Lower lobe of right lung (tissue), 2 donors: ENCODE results near the gene PDE2A. TPM values are rescaled to one million over a fixed set of nuclear protein-coding genes. Genes with fewer than 3 reads are reported as not detected.

Experiments
- ATAC-seq, 2 donors: fragments of 200-7000 bp; cut with Tn5 transposase; one replicate each; pipeline ENCODE4 v1.9.1; 2020 to 2022; ENCODE audit warnings: mild to moderate bottlenecking in 2 of 2, moderate library complexity in 2 of 2
- DNase-seq: peaks from one replicate; pipeline ENCODE4 v3.0.0-alpha.2; 2020
- H3K27ac ChIP-seq: fragments of 200-600 bp; one replicate; pipeline ENCODE4 v1.8.0; 2022
- H3K27me3 ChIP-seq: fragments of 200-600 bp; one replicate; pipeline ENCODE4 v1.8.0; 2022; ENCODE audit warnings: low read depth
- H3K36me3 ChIP-seq: fragments of 200-600 bp; one replicate; pipeline ENCODE4 v1.8.0; 2022; ENCODE audit warnings: mild to moderate bottlenecking
- H3K4me1 ChIP-seq: fragments of 200-600 bp; one replicate; pipeline ENCODE4 v1.8.0; 2022
- H3K4me3 ChIP-seq: fragments of 200-600 bp; one replicate; pipeline ENCODE4 v1.8.0; 2022; ENCODE audit warnings: mild to moderate bottlenecking
- H3K9me3 ChIP-seq: fragments of 200-600 bp; one replicate; pipeline ENCODE4 v1.8.0; 2022
- intact Hi-C: fragments of 100-400 bp; cut with DNase I; formaldehyde crosslinking; loops from one replicate; pipeline ENCODE4 v1.11.0; 2022
- total RNA-seq: library from RNA; stranded (reverse); fragmentation: NEBNext Ultra II Directional; extraction: Animal tissue kit (Norgen Biotek cat#: 25700); gene quantifications from one replicate; pipeline ENCODE4 v1.2.1, GENCODE V29; 2021
- TF ChIP-seq, protein P1 (sequence below): fragments of 200-600 bp; IDR thresholded peaks from one replicate; pipeline ENCODE4 v1.8.0; 2022; ENCODE audit warnings: antibody characterized with exemption, mild to moderate bottlenecking
- donor health status: DM: no; HTN: yes; CAD: no; lungs with severe emphysema.

PDE2A gene
- total RNA-seq, 1 donor from 2014 or later, result 19.5 TPM

DNA sequence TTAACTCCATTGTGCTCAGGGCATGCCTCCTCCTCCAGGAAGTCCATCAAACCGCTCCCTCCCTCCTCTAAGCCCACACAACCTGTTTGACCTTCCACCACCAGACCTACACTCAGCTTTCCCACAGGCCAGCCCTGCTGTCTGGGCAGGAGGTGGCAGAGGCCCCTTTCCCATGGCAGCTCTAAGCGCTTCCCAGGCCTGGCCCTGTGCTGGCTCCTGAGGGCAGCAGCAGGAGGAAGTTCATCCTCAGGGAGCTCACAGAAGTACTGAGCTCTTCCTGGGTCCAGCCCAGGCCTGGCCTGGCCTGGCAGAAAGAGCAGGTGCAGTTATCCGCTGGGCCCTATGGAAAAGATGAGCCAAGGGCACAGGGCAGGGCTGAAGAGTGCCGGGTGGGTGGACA is 46.6 kb upstream of the PDE2A start:
- peaks cover 46% of the 10 kb centered on the region for H3K36me3 ChIP-seq
- ATAC-seq (no peak), DNase-seq (peak; percentile 46)
- no peaks in the 10 kb centered on the region for H3K9me3 ChIP-seq
- no peaks in the 10 kb centered on the region for H3K27me3 ChIP-seq
- H3K4me1 ChIP-seq, result peaks cover 91% of the 10 kb centered on the region
- H3K27ac ChIP-seq, result peak overlapping the region; percentile 90
- H3K4me3 ChIP-seq, result peak overlapping the region; percentile 79
- TF ChIP-seq, protein P1, sequence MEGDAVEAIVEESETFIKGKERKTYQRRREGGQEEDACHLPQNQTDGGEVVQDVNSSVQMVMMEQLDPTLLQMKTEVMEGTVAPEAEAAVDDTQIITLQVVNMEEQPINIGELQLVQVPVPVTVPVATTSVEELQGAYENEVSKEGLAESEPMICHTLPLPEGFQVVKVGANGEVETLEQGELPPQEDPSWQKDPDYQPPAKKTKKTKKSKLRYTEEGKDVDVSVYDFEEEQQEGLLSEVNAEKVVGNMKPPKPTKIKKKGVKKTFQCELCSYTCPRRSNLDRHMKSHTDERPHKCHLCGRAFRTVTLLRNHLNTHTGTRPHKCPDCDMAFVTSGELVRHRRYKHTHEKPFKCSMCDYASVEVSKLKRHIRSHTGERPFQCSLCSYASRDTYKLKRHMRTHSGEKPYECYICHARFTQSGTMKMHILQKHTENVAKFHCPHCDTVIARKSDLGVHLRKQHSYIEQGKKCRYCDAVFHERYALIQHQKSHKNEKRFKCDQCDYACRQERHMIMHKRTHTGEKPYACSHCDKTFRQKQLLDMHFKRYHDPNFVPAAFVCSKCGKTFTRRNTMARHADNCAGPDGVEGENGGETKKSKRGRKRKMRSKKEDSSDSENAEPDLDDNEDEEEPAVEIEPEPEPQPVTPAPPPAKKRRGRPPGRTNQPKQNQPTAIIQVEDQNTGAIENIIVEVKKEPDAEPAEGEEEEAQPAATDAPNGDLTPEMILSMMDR, result no peak
- intact Hi-C loops, result no loop called here

- TF ChIP-seq, protein P1, result no peak
- intact Hi-C loops, result no loop called here
- Histone ChIP-seq H3K27me3 (no peaks in the 10 kb centered on the region), H3K4me1 (peaks cover 91% of the 10 kb centered on the region), H3K27ac (peak overlapping the region; percentile 90), H3K9me3 (no peaks in the 10 kb centered on the region), H3K36me3 (peaks cover 52% of the 10 kb centered on the region), H3K4me3 (peak overlapping the region; percentile 79)
- peak; percentile 74 for DNase-seq
- ATAC-seq, result no peak
Measured at GRCh38 chr11:72720047-72720446, 45.8 kb upstream of the PDE2A start.

GRCh38 chr11:72719551-72719950 is 45.3 kb upstream of the PDE2A start:
- H3K4me3 ChIP-seq, result peak overlapping the region; percentile 79
- peaks cover 53% of the 10 kb centered on the region for H3K36me3 ChIP-seq
- ATAC-seq (no peak), DNase-seq (no peak)
- H3K4me1 ChIP-seq, result peaks cover 92% of the 10 kb centered on the region
- no peaks in the 10 kb centered on the region for H3K27me3 ChIP-seq
- no peaks in the 10 kb centered on the region for H3K9me3 ChIP-seq
- intact Hi-C loops, result no loop called here
- TF ChIP-seq, protein P1, result no peak
- H3K27ac ChIP-seq, result peak overlapping the region; percentile 90

DNA sequence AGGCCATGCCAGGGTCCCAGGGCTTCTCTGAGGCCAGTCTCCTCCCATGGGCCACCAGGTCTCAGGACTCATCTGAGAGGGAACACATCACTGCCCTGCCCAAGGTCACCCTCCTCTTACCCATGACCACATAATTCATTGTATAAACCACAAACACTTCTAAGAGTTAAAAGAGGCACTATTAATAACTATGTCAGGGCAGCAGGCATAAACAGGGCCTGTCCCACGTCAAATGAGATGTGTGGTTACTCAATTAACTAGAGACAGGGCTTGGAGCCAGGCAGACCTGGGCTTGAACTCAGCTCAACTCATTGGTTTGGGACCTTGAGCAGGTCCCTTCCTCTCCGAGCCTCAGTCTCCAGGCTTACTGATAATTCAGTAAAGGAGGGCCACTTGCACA is 44.9 kb upstream of the PDE2A start:
- TF ChIP-seq, protein P1, result no peak
- Histone ChIP-seq H3K4me3 (peak overlapping the region; percentile 79), H3K27ac (peak overlapping the region; percentile 90), H3K4me1 (peaks cover 89% of the 10 kb centered on the region), H3K27me3 (no peaks in the 10 kb centered on the region), H3K9me3 (no peaks in the 10 kb centered on the region), H3K36me3 (peaks cover 53% of the 10 kb centered on the region)
- ATAC-seq, result peak; percentile 16 to 32
- intact Hi-C loops, result no loop called here
- DNase-seq, result peak; percentile 46

DNA sequence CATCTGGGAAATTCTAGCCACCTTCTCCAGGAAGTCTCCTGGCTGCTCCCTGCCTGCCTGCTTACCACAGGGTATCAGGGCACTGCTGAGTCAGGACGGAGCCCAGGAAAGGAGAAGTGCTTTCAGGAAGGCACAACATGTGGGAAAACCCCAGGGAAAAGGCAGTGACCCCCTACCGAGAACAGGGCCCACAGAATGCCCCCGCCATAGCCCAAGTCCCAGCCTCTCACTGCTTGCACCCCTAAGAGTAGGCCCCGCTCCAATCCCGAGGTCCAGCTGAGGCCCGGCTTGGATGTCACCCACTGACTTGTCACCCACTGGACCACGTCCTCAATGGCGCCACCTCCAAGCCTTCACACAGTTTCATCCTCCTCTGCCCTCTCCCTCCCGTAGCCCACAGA is 43.9 kb upstream of the PDE2A start:
- Histone ChIP-seq H3K9me3 (no peaks in the 10 kb centered on the region), H3K4me1 (peaks cover 86% of the 10 kb centered on the region), H3K27ac (no peak overlapping the region), H3K27me3 (no peaks in the 10 kb centered on the region), H3K36me3 (peaks cover 58% of the 10 kb centered on the region), H3K4me3 (no peak overlapping the region)
- ATAC-seq (no peak), DNase-seq (peak; percentile 51)
- TF ChIP-seq, protein P1, result no peak
- intact Hi-C loops, result no loop called here
